Osteocyte (in vitro differentiated cells): ENCODE results near the gene VPS25. TPM values are rescaled to one million over a fixed set of nuclear protein-coding genes. Genes with fewer than 3 reads are reported as not detected.

Experiments used
- DNase-seq: peaks from one replicate; pipeline ENCODE4 v3.0.0; 2021; ENCODE audit warnings: mixed read lengths; ENCODE audit not compliant: unreplicated experiment; ENCODE audit errors: extremely low spot score
- H3K27ac Mint-ChIP-seq: one replicate; pipeline ENCODE4 v1.8.0; 2021; ENCODE audit warnings: mild to moderate bottlenecking, mixed read lengths; ENCODE audit not compliant: unreplicated experiment
- H3K27me3 Mint-ChIP-seq: one replicate; pipeline ENCODE4 v1.8.0; 2021; ENCODE audit warnings: mixed read lengths; ENCODE audit not compliant: unreplicated experiment
- H3K36me3 Mint-ChIP-seq: one replicate; pipeline ENCODE4 v1.8.0; 2021; ENCODE audit warnings: mixed read lengths; ENCODE audit not compliant: unreplicated experiment
- H3K4me1 Mint-ChIP-seq: one replicate; pipeline ENCODE4 v1.8.0; 2021; ENCODE audit warnings: mixed read lengths; ENCODE audit not compliant: unreplicated experiment
- H3K4me3 Mint-ChIP-seq: one replicate; pipeline ENCODE4 v1.8.0; 2021; ENCODE audit warnings: mild to moderate bottlenecking, moderate library complexity, mixed read lengths; ENCODE audit not compliant: unreplicated experiment
- H3K9me3 Mint-ChIP-seq: one replicate; pipeline ENCODE4 v1.8.0; 2021; ENCODE audit warnings: mixed read lengths; ENCODE audit not compliant: unreplicated experiment
- total RNA-seq: library from RNA; stranded (reverse); gene quantifications from 2 replicates; pipeline ENCODE4 v1.2.1, GENCODE V29; 2021
- TF ChIP-seq, protein P1 (sequence below): fragments of 200-600 bp; sonication (generic); IDR thresholded peaks from 2 replicates; pipeline ENCODE4 v1.5.0; 2021; ENCODE audit warnings: antibody characterized with exemption, mild to moderate bottlenecking, moderate library complexity

The VPS25 gene
- total RNA-seq, 1 donor from 2014 or later, result 63.9 TPM

DNA sequence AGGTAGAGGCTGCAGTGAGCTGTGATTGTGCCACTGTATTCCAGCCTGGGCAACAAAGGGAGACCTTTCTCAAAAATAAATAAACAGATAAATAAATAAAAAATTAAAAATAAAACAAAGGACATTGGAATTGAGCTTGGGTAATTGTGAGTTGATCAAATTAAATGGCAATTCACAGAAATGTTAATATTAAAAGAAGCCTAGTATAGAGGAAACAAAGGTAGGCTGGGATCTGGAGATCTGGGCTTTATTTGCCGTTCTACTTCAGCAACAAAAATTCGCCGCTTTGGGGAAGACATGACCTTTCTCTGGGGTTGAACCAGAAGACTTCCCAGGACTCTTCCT, 332 bp upstream of the VPS25 start:
- H3K27me3 Mint-ChIP-seq, result peaks cover 1% of the 10 kb centered on the region
- peaks cover 9% of the 10 kb centered on the region for H3K36me3 Mint-ChIP-seq
- peak overlapping the region; percentile 98 for H3K4me3 Mint-ChIP-seq
- TF ChIP-seq, protein P1, sequence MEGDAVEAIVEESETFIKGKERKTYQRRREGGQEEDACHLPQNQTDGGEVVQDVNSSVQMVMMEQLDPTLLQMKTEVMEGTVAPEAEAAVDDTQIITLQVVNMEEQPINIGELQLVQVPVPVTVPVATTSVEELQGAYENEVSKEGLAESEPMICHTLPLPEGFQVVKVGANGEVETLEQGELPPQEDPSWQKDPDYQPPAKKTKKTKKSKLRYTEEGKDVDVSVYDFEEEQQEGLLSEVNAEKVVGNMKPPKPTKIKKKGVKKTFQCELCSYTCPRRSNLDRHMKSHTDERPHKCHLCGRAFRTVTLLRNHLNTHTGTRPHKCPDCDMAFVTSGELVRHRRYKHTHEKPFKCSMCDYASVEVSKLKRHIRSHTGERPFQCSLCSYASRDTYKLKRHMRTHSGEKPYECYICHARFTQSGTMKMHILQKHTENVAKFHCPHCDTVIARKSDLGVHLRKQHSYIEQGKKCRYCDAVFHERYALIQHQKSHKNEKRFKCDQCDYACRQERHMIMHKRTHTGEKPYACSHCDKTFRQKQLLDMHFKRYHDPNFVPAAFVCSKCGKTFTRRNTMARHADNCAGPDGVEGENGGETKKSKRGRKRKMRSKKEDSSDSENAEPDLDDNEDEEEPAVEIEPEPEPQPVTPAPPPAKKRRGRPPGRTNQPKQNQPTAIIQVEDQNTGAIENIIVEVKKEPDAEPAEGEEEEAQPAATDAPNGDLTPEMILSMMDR, result no peak
- H3K27ac Mint-ChIP-seq, result peak overlapping the region; percentile 96
- H3K9me3 Mint-ChIP-seq, result no peaks in the 10 kb centered on the region
- peaks cover 20% of the 10 kb centered on the region for H3K4me1 Mint-ChIP-seq
- no peak for DNase-seq

GRCh38 chr17:42774066-42774745, 957 bp downstream of the VPS25 start:
- peak overlapping the region; percentile 98 for H3K4me3 Mint-ChIP-seq
- TF ChIP-seq, protein P1, result no peak
- no peaks in the 10 kb centered on the region for H3K27me3 Mint-ChIP-seq
- H3K4me1 Mint-ChIP-seq, result peaks cover 20% of the 10 kb centered on the region
- DNase-seq, result no peak
- H3K36me3 Mint-ChIP-seq, result peaks cover 17% of the 10 kb centered on the region
- H3K9me3 Mint-ChIP-seq, result no peaks in the 10 kb centered on the region
- H3K27ac Mint-ChIP-seq, result peak overlapping the region; percentile 96

DNA sequence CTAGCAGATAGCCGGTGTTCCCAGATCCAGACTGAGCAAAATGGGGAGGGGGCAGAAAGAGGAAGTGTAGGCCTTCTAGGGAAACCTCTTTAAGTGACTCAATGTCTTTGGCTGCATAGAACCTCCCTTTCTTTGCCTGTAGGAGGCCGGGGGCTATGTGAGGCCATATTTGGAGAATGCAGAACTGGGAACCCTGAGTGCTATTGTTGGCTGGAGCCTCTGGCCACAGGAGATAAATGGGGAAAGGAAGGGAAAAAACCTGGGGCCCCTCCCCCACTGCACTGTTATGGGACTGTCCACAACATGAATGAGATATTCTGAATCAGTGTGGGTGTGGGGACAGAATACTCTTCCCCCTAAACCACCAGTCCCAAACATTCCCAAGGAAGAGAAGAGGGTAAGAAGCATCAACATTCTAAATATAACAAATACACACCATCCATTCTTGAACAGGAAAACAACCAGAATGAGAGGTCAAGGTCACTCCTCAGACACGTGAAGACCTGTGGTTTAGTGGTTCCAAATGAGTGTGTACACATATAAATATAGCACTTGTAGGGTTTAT, 2.4 kb downstream of the VPS25 start:
- no peaks in the 10 kb centered on the region for H3K9me3 Mint-ChIP-seq
- H3K27me3 Mint-ChIP-seq, result no peaks in the 10 kb centered on the region
- peaks cover 17% of the 10 kb centered on the region for H3K36me3 Mint-ChIP-seq
- TF ChIP-seq, protein P1, result no peak
- DNase-seq, result no peak
- peaks cover 29% of the 10 kb centered on the region for H3K4me1 Mint-ChIP-seq
- H3K27ac Mint-ChIP-seq, result no peak overlapping the region
- no peak overlapping the region for H3K4me3 Mint-ChIP-seq

GRCh38 chr17:42778570-42778969, 5.3 kb downstream of the VPS25 start:
- Mint-ChIP-seq H3K27ac (no peak overlapping the region), H3K27me3 (peaks cover 16% of the 10 kb centered on the region), H3K36me3 (peaks cover 17% of the 10 kb centered on the region), H3K4me3 (no peak overlapping the region), H3K9me3 (no peaks in the 10 kb centered on the region), H3K4me1 (peaks cover 26% of the 10 kb centered on the region)
- DNase-seq, result no peak
- TF ChIP-seq, protein P1, result no peak

GRCh38 chr17:42779304-42779935, 6.2 kb downstream of the VPS25 start:
- peak overlapping the region; percentile 28 for H3K27ac Mint-ChIP-seq
- DNase-seq, result no peak
- H3K27me3 Mint-ChIP-seq, result peaks cover 16% of the 10 kb centered on the region
- peaks cover 17% of the 10 kb centered on the region for H3K36me3 Mint-ChIP-seq
- H3K4me1 Mint-ChIP-seq, result peaks cover 18% of the 10 kb centered on the region
- TF ChIP-seq, protein P1, result no peak
- H3K4me3 Mint-ChIP-seq, result peak overlapping the region; percentile 64
- H3K9me3 Mint-ChIP-seq, result no peaks in the 10 kb centered on the region
